HG03175 (cell line): ENCODE results near the gene MYL11.
"Not testable (repeated sequence)": the region's sequence is repeated elsewhere in the genome, so short reads cannot be mapped to it uniquely, and the experiment has no call there.

Source experiments
- ATAC-seq: cut with Tn5 transposase; IDR thresholded peaks from one replicate; pipeline ENCODE4 v1.9.1; 2021; ENCODE audit warnings: mild to moderate bottlenecking, moderate library complexity; ENCODE audit not compliant: unreplicated experiment

The MYL11 gene

GRCh38 chr16:30395155-30395991 is 20.8 kb downstream of the MYL11 start, which contains the start of gene ZNF48:
ZNF48 (plus strand) TSS chr16:30395420; CDS start chr16:30395795, 375 bp downstream.
- peak; percentile 41 for ATAC-seq

- ATAC-seq = no peak
Measured at GRCh38 chr16:30395992-30396585, 21.5 kb downstream of the MYL11 start.

GRCh38 chr16:30396627-30397026 is 22.0 kb downstream of the MYL11 start:
- not testable (repeated sequence) for ATAC-seq

- ATAC-seq = no peak
Measured at GRCh38 chr16:30397056-30397455, 22.5 kb downstream of the MYL11 start.

- no peak for ATAC-seq
Measured at GRCh38 chr16:30397776-30398660, 23.4 kb downstream of the MYL11 start.

- no peak for ATAC-seq
Measured at GRCh38 chr16:30398661-30399434, 24.2 kb downstream of the MYL11 start.

- ATAC-seq = no peak
Measured at GRCh38 chr16:30399435-30400186, 25.0 kb downstream of the MYL11 start.

- ATAC-seq = no peak
Measured at GRCh38 chr16:30401768-30402425, 27.3 kb downstream of the MYL11 start.

GRCh38 chr16:30406795-30407101 is 32.1 kb downstream of the MYL11 start:
- ATAC-seq = peak; percentile 9

- peak; percentile 70 for ATAC-seq
Measured at GRCh38 chr16:30407102-30407803, 32.7 kb downstream of the MYL11 start, which contains the start of gene ZNF771. ZNF771 (plus strand) TSS chr16:30407606; CDS start chr16:30408054, 448 bp downstream.

GRCh38 chr16:30407804-30408534 is 33.4 kb downstream of the MYL11 start:
- no peak for ATAC-seq

- no peak for ATAC-seq
Measured at GRCh38 chr16:30409125-30410060, 34.8 kb downstream of the MYL11 start.

- no peak for ATAC-seq
Measured at GRCh38 chr16:30413112-30413806, 38.7 kb downstream of the MYL11 start.

GRCh38 chr16:30414159-30414558 is 39.6 kb downstream of the MYL11 start:
- ATAC-seq = no peak

GRCh38 chr16:30416047-30416603 is 41.5 kb downstream of the MYL11 start:
- ATAC-seq = no peak
